Panc1 (cell line): ENCODE measurements around the gene RRBP1. TPM values are rescaled to one million over a fixed set of nuclear protein-coding genes. Genes with fewer than 3 reads are reported as not detected.

Experiments
- ATAC-seq: fragments of 200-7000 bp; cut with Tn5 transposase; 2 replicates; pipeline ENCODE4 v1.9.1; 2020; ENCODE audit warnings: mild to moderate bottlenecking, moderate library complexity
- BruUV-seq: library from RNA; stranded (reverse); fragments of 400-500 nt; replicated peaks from 2 replicates; lab custom pipeline; 2021; lab: Mats Ljungman, UMichigan
- CTCF ChIA-PET: fragments of 300-600 bp; sonication (Branson Sonifier 250); formaldehyde crosslinking; loops from one replicate; lab custom pipeline; 2022; ENCODE audit warnings: antibody characterized with exemption; lab: Charles Lee
- POLR2A ChIA-PET: fragments of 300-600 bp; sonication (Branson Sonifier 250); formaldehyde crosslinking; loops from one replicate; lab custom pipeline; 2022; ENCODE audit warnings: antibody characterized with exemption; lab: Charles Lee
- DNase-seq: peaks from one replicate; pipeline ENCODE4 v3.0.0-alpha.2; 2010; ENCODE audit warnings: low read depth, low spot score
- H3K27ac ChIP-seq: 2 replicates; pipeline ENCODE4 v1.5.1; 2011; ENCODE audit warnings: mild to moderate bottlenecking, low read length, inconsistent platforms
- H3K27me3 ChIP-seq: fragments of 200-500 bp; sonication (Bioruptor generic); 2 replicates; pipeline ENCODE4 v1.6.0; 2014; ENCODE audit warnings: low read length, inconsistent platforms; ENCODE audit not compliant: control insufficient read depth, insufficient read depth
- H3K36me3 ChIP-seq: fragments of 200-500 bp; sonication (Bioruptor generic); 2 replicates; pipeline ENCODE4 v1.5.1; 2014; ENCODE audit warnings: inconsistent platforms, mild to moderate bottlenecking, low read length, moderate library complexity; ENCODE audit not compliant: control insufficient read depth, insufficient read depth
- H3K4me1 ChIP-seq: 2 replicates; pipeline ENCODE4 v1.5.1; 2011; ENCODE audit warnings: inconsistent platforms, mild to moderate bottlenecking, low read length, moderate library complexity; ENCODE audit not compliant: control insufficient read depth, insufficient read depth
- H3K4me3 ChIP-seq, 2 experiments: 2 replicates each; pipeline ENCODE4 v1.5.1; 2011 to 2012; ENCODE audit warnings: low read depth in 2 of 2, low read length in 2 of 2, mild to moderate bottlenecking in 2 of 2, inconsistent platforms in 1 of 2, moderate library complexity in 1 of 2
- H3K9me3 ChIP-seq: fragments of 200-500 bp; sonication (Bioruptor generic); 2 replicates; pipeline ENCODE4 v1.5.1; 2014; ENCODE audit warnings: low read depth, mild to moderate bottlenecking, inconsistent platforms, low read length, moderate library complexity; ENCODE audit not compliant: control insufficient read depth, insufficient read depth
- CTCF ChIP-seq: fragments of 450-650 bp; IDR thresholded peaks from 2 replicates; pipeline ENCODE4 v1.5.1; 2017; ENCODE audit warnings: mild to moderate bottlenecking
- POLR2AphosphoS5 ChIP-seq: IDR thresholded peaks from 2 replicates; pipeline ENCODE4 v1.6.1; 2012; ENCODE audit warnings: mild to moderate bottlenecking, low read depth, low read length, moderate library complexity
- REST ChIP-seq, 2 experiments: IDR thresholded peaks; 2 replicates each; pipeline ENCODE4 v1.6.1; 2011 to 2012; ENCODE audit warnings: low read depth in 2 of 2, control low read depth in 1 of 2, low read length in 1 of 2, mild to moderate bottlenecking in 1 of 2, moderate library complexity in 1 of 2; ENCODE audit not compliant: insufficient read depth in 1 of 2
- SIN3A ChIP-seq: IDR thresholded peaks from 2 replicates; pipeline ENCODE4 v1.6.1; 2012; ENCODE audit warnings: low read depth, mild to moderate bottlenecking, low read length, moderate library complexity, borderline replicate concordance; ENCODE audit not compliant: insufficient read depth
- TCF7L2 ChIP-seq: IDR thresholded peaks from 2 replicates; pipeline ENCODE4 v1.6.1; 2011; ENCODE audit warnings: mild to moderate bottlenecking, low read depth, low read length, inconsistent platforms
- in situ Hi-C: cut with HindIII; loops from 2 replicates; pipeline ENCODE4 v1.10.0; 2016; ENCODE audit warnings: low sequenced_read_pairs, low pct_unique_long_range_greater_than_20kb
- intact Hi-C: fragments of 100-400 bp; cut with micrococcal nuclease; formaldehyde crosslinking; loops from one replicate; pipeline ENCODE4 v1.10.0; 2022; ENCODE audit not compliant: unreplicated experiment
- total RNA-seq: library from RNA; stranded (reverse); gene quantifications from one replicate; pipeline ENCODE4 v1.2.1, GENCODE V29; 2021; ENCODE audit not compliant: unreplicated experiment

RRBP1 gene
- total RNA-seq, 1 experiment from 2014 or later, result 152 TPM

GRCh38 chr20:17654649-17655285, 27.3 kb downstream of the RRBP1 start:
- no TSS peak for BruUV-seq
- ChIA-PET POLR2A (no interaction called here), CTCF (no interaction called here)
- H3K9me3 ChIP-seq, result no peaks in the 10 kb centered on the region
- peaks cover 27% of the 10 kb centered on the region for H3K4me1 ChIP-seq
- intact Hi-C loops, result no loop called here
- DNase-seq, result no peak
- no peaks in the 10 kb centered on the region for H3K27me3 ChIP-seq
- no peak overlapping the region for H3K27ac ChIP-seq
- H3K4me3 ChIP-seq, result no peak overlapping the region
- TF ChIP-seq CTCF, result peak; percentile 85
- TF ChIP-seq SIN3A, result no peak
- in situ Hi-C loops, result no loop called here
- no peak for ATAC-seq
- 0 out of 2 replicates have a peak, but pooled peaks cover 4% of the 10 kb centered on the region for H3K36me3 ChIP-seq

GRCh38 chr20:17653835-17654648, 28.0 kb downstream of the RRBP1 start:
- ChIA-PET POLR2A (no interaction called here), CTCF (no interaction called here)
- TF ChIP-seq TCF7L2, result no peak
- no peak for TF ChIP-seq CTCF
- no peak for TF ChIP-seq SIN3A
- TF ChIP-seq REST (IDR thresholded peaks at IDR 0.05; ENCODE audit: insufficient read depth in 1 of 2, low read depth in 2 of 2, low read length in 1 of 2), result no peak
- no peak for TF ChIP-seq POLR2AphosphoS5

More at GRCh38 chr20:17653835-17654648, 28.0 kb downstream of the RRBP1 start:
- DNase-seq (no peak), ATAC-seq (no peak)
- Histone ChIP-seq H3K36me3 (0 out of 2 replicates have a peak, but pooled peaks cover 4% of the 10 kb centered on the region), H3K27ac (no peak overlapping the region), H3K4me3 (no peak overlapping the region), H3K4me1 (peaks cover 29% of the 10 kb centered on the region), H3K9me3 (no peaks in the 10 kb centered on the region), H3K27me3 (no peaks in the 10 kb centered on the region)
- intact Hi-C loops, result no loop called here
- in situ Hi-C loops, result no loop called here
- BruUV-seq, result no TSS peak
